Neuronal stem cell (in vitro differentiated cells): ENCODE results near the gene PTPRT.

Source experiments
- DNase-seq: peaks from one replicate; pipeline ENCODE4 v3.0.0-alpha.2; 2013; ENCODE audit warnings: low spot score
- H2AFZ ChIP-seq: one replicate; pipeline ENCODE4 v1.6.1; 2013; ENCODE audit warnings: mild to moderate bottlenecking, low read length, inconsistent platforms
- H2AK5ac ChIP-seq: 2 replicates; pipeline ENCODE4 v1.6.1; 2013; ENCODE audit warnings: low read depth, mild to moderate bottlenecking, inconsistent platforms, low read length, moderate library complexity, mixed read lengths
- H2BK120ac ChIP-seq: 2 replicates; pipeline ENCODE4 v1.6.1; 2013; ENCODE audit warnings: low read depth, mild to moderate bottlenecking, inconsistent platforms, low read length, moderate library complexity, mixed read lengths
- H2BK12ac ChIP-seq: one replicate; pipeline ENCODE4 v1.6.1; 2013; ENCODE audit warnings: low read length, inconsistent platforms
- H2BK15ac ChIP-seq: 2 replicates; pipeline ENCODE4 v1.6.1; 2013; ENCODE audit warnings: mild to moderate bottlenecking, low read length, inconsistent platforms, mixed read lengths
- H2BK5ac ChIP-seq: one replicate; pipeline ENCODE4 v1.6.1; 2013; ENCODE audit warnings: inconsistent platforms, mild to moderate bottlenecking, low read length, moderate library complexity
- H3K14ac ChIP-seq: one replicate; pipeline ENCODE4 v1.6.1; 2013; ENCODE audit warnings: low read length, inconsistent platforms
- H3K18ac ChIP-seq: 2 replicates; pipeline ENCODE4 v1.6.1; 2013; ENCODE audit warnings: low read length, inconsistent platforms
- H3K23ac ChIP-seq: 2 replicates; pipeline ENCODE4 v1.6.1; 2013; ENCODE audit warnings: low read depth, mild to moderate bottlenecking, mixed read lengths, low read length, inconsistent platforms; ENCODE audit not compliant: poor library complexity
- H3K27ac ChIP-seq: replicated peaks from 3 replicates; pipeline ENCODE4 v1.5.1; 2013; ENCODE audit warnings: low read length, inconsistent platforms
- H3K27me3 ChIP-seq, 3 experiments: 2 replicates each; pipeline ENCODE4 v1.6.1; 2013; ENCODE audit warnings: low read length in 3 of 3, mild to moderate bottlenecking in 2 of 3, inconsistent platforms in 1 of 3, low read depth in 1 of 3, mixed read lengths in 1 of 3, moderate library complexity in 1 of 3; ENCODE audit not compliant: control insufficient read depth in 3 of 3, insufficient read depth in 3 of 3
- H3K36me3 ChIP-seq, 2 donors: replicated peaks in 1 of 2; 2 replicates each; pipeline ENCODE4 v1.6.1; 2013; ENCODE audit warnings: low read length in 2 of 2; ENCODE audit not compliant: control insufficient read depth in 2 of 2, insufficient read depth in 2 of 2
- H3K4ac ChIP-seq: 2 replicates; pipeline ENCODE4 v1.6.1; 2013; ENCODE audit warnings: inconsistent platforms, mild to moderate bottlenecking, low read length, moderate library complexity
- H3K4me1 ChIP-seq, 2 donors: 1 replicate in 1 of 2; 2 replicates in 1 of 2; pipeline ENCODE4 v1.6.1; 2013; ENCODE audit warnings: low read length in 2 of 2, low read depth in 1 of 2; ENCODE audit not compliant: control insufficient read depth in 2 of 2, insufficient read depth in 1 of 2
- H3K4me2 ChIP-seq: one replicate; pipeline ENCODE4 v1.6.1; 2013; ENCODE audit warnings: mild to moderate bottlenecking, low read length, inconsistent platforms; ENCODE audit not compliant: insufficient read depth, poor library complexity, severe bottlenecking
- H3K4me3 ChIP-seq, 2 donors: 2 replicates each; pipeline ENCODE4 v1.5.1; 2013; ENCODE audit warnings: low read length in 2 of 2, mild to moderate bottlenecking in 2 of 2, inconsistent platforms in 1 of 2, moderate library complexity in 1 of 2
- H3K79me1 ChIP-seq: one replicate; pipeline ENCODE4 v1.6.1; 2013; ENCODE audit warnings: low read depth, mild to moderate bottlenecking, inconsistent platforms, low read length, moderate library complexity
- H3K9ac ChIP-seq: one replicate; pipeline ENCODE4 v1.6.1; 2013; ENCODE audit warnings: mild to moderate bottlenecking, low read depth, low read length, inconsistent platforms; ENCODE audit not compliant: poor library complexity
- H3K9me3 ChIP-seq, 2 donors: replicated peaks in 1 of 2; 2 replicates each; pipeline versions ENCODE3 to v1.6.1; 2013; ENCODE audit warnings: low read length in 2 of 2, mild to moderate bottlenecking in 2 of 2, inconsistent platforms in 1 of 2, low read depth in 1 of 2, mixed read lengths in 1 of 2, moderate library complexity in 1 of 2; ENCODE audit not compliant: control insufficient read depth in 2 of 2, insufficient read depth in 1 of 2
- H4K8ac ChIP-seq: one replicate; pipeline ENCODE4 v1.6.1; 2013; ENCODE audit warnings: low read depth, mild to moderate bottlenecking, inconsistent platforms, low read length, moderate library complexity
- H4K91ac ChIP-seq: one replicate; pipeline ENCODE4 v1.6.1; 2013; ENCODE audit warnings: low read length, low read depth, mild to moderate bottlenecking, inconsistent platforms; ENCODE audit not compliant: poor library complexity
- WGBS, 2 donors: extraction: QIAGEN DNeasy Blood & Tissue Kit; methylation state at CpG; one replicate each; pipeline ENCODE4 v1.1.7; 2013; ENCODE audit warnings: missing lambda C conversion rate in 2 of 2, mixed read lengths in 1 of 2; ENCODE audit not compliant: insufficient read length in 2 of 2, insufficient replicate concordance in 1 of 2; ENCODE audit errors: extremely low coverage in 2 of 2; 5-methylcytosine and 5-hydroxymethylcytosine counted together

PTPRT gene

DNA sequence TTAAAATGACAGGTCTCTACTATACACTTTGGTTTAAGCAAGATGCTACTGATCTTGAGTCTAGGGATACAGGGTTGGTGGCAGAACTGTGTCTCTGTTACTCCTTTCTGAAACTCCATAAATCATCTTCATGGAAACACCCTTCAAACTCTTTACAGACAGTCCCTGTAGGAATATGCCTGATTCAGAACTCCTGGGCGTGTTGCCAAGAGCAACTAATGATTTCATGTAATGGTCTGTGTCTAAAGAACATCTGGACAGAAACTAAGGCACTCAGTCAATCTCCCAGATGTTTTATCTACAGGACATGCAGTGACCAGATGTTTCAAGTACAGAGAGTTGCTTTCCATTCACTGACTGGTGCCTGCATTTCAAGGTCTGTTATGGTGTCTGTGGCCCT is 1107.1 kb downstream of the PTPRT start:
- no peak overlapping the region for H2AK5ac ChIP-seq
- no peak overlapping the region for H3K14ac ChIP-seq
- H3K36me3 ChIP-seq = no peaks in the 10 kb centered on the region
- no peak overlapping the region for H3K4me2 ChIP-seq
- no peak overlapping the region for H2BK15ac ChIP-seq
- no peak overlapping the region for H3K18ac ChIP-seq
- DNase-seq = no peak
- no peak overlapping the region for H2BK12ac ChIP-seq
- no peaks in the 10 kb centered on the region for H3K9me3 ChIP-seq
- no peak overlapping the region for H3K27ac ChIP-seq
- WGBS, 2 donors = no CpG with 5 or more reads among the region's 1 CpG
- H4K91ac ChIP-seq = no peak overlapping the region
- no peak overlapping the region for H2BK120ac ChIP-seq
- no peak overlapping the region for H4K8ac ChIP-seq
- H2BK5ac ChIP-seq = no peak overlapping the region
- no peak overlapping the region for H3K9ac ChIP-seq
- peaks cover 0 to 2% of the 10 kb centered on the region in 2 donors for H3K4me1 ChIP-seq
- H3K27me3 ChIP-seq = no peaks in the 10 kb centered on the region
- H3K4me3 ChIP-seq = no peak overlapping the region
- H3K79me1 ChIP-seq = no peaks in the 10 kb centered on the region
- H2AFZ ChIP-seq = no peak overlapping the region
- no peak overlapping the region for H3K23ac ChIP-seq
- H3K4ac ChIP-seq = no peak overlapping the region

DNA sequence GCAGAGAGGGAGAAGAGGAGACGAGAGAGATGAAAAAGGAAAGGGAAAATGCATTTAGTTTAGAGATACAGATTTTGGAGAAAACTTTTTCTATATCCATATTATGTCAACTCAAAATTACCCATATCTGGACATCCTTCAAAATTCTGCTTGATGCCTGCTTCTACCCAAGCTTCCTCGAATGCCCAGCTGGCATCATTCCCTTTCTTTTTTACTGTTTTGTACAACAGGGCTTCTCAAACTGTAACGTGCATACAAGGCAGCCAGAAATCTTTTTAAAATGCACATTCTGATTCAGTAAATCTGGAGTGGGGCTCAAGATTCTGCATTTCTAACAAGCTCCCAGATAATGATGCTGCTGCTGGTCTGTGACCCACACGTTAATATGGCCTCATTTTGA is 1108.8 kb downstream of the PTPRT start:
- no CpG with 5 or more reads among the region's 4 CpGs for WGBS, 2 donors

DNA sequence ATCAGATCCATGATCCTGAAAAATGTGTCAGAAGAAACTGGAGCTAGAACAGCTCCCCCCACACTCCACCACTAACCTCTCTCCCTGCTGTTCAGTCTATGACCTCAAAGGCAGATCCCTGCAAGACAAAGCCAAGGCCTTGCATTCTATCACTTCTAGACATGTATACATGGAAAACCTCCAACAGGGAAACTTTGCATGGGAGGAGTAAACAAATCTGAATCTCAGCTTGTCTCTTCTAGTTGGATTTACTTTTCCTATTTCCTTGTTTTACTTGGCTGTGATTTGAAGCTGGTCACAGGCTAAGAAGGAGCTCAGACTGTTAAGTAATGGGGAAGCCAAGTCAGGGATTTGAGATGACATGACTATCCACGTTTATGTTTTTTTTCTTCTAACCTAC is 1114.8 kb downstream of the PTPRT start:
- Histone ChIP-seq H3K9ac (no peak overlapping the region), H4K8ac (no peak overlapping the region), H2BK5ac (no peak overlapping the region), H4K91ac (no peak overlapping the region), H3K27me3 (no peaks in the 10 kb centered on the region), H3K9me3 (no peaks in the 10 kb centered on the region), H3K23ac (no peak overlapping the region), H3K79me1 (no peaks in the 10 kb centered on the region), H3K18ac (no peak overlapping the region), H2BK12ac (no peak overlapping the region), H2AFZ (no peak overlapping the region), H3K27ac (no peak overlapping the region), H3K4me2 (no peak overlapping the region), H3K14ac (no peak overlapping the region), H3K36me3 (no peaks in the 10 kb centered on the region), H2AK5ac (no peak overlapping the region), H2BK15ac (no peak overlapping the region), H2BK120ac (no peak overlapping the region), H3K4ac (no peak overlapping the region), H3K4me3 (no peak overlapping the region), H3K4me1 (no peaks in the 10 kb centered on the region)
- WGBS, 2 donors = no CpG with 5 or more reads among the region's 1 CpG
- no peak for DNase-seq

More for the DNA sequence above, 1108.8 kb downstream of the PTPRT start:
- Histone ChIP-seq H3K27ac (no peak overlapping the region), H2AK5ac (no peak overlapping the region), H3K36me3 (no peaks in the 10 kb centered on the region), H3K79me1 (no peaks in the 10 kb centered on the region), H3K23ac (no peak overlapping the region), H2BK12ac (no peak overlapping the region), H2AFZ (no peak overlapping the region), H2BK15ac (no peak overlapping the region), H3K4ac (no peak overlapping the region), H4K8ac (no peak overlapping the region), H2BK5ac (no peak overlapping the region), H3K4me3 (no peak overlapping the region), H4K91ac (no peak overlapping the region), H3K9me3 (no peaks in the 10 kb centered on the region), H2BK120ac (no peak overlapping the region), H3K27me3 (no peaks in the 10 kb centered on the region), H3K18ac (no peak overlapping the region), H3K14ac (no peak overlapping the region), H3K9ac (no peak overlapping the region), H3K4me2 (no peak overlapping the region), H3K4me1 (peaks cover 0 to 2% of the 10 kb centered on the region in 2 donors)
- no peak for DNase-seq

DNA sequence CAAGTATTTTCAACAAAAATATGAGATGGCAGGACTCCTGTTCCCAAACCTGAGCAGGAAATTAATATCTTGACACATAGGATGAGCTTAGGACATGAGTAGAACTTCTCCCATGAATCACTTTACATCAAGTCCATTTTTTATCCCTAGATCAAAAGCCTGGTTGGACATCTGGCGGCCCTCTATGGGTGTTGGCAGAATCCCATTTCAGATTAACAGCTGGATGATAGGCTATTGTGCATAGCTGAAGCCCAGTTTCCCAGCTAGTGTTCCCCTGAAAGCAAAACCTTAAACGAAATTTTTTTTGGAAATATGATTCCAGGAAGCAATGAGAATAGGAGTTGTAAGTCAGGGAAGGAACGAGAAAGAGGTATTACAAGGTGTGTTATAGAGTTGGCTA is 1122.1 kb downstream of the PTPRT start:
- Histone ChIP-seq H2AFZ (no peak overlapping the region), H2BK15ac (no peak overlapping the region), H3K23ac (no peak overlapping the region), H3K18ac (no peak overlapping the region), H2BK12ac (no peak overlapping the region), H3K9ac (no peak overlapping the region), H2BK120ac (no peak overlapping the region), H2BK5ac (no peak overlapping the region), H3K27me3 (peaks cover 0 to 4% (median 0%) of the 10 kb centered on the region in 3 experiments), H2AK5ac (no peak overlapping the region), H3K27ac (no peak overlapping the region), H4K91ac (no peak overlapping the region), H3K79me1 (no peaks in the 10 kb centered on the region), H3K36me3 (no peaks in the 10 kb centered on the region), H3K4me1 (no peaks in the 10 kb centered on the region), H3K4me2 (no peak overlapping the region), H4K8ac (no peak overlapping the region), H3K4me3 (no peak overlapping the region), H3K4ac (no peak overlapping the region), H3K14ac (no peak overlapping the region), H3K9me3 (no peaks in the 10 kb centered on the region)
- DNase-seq = no peak
- no CpG with 5 or more reads among the region's 3 CpGs for WGBS, 2 donors
